Gastroesophageal sphincter (tissue), 3 donors: ENCODE data around the gene AEBP1.

Experiments
- EP300 ChIP-seq: sonication (generic); formaldehyde crosslinking; IDR thresholded peaks from one replicate; pipeline ENCODE4 v1.6.1; 2017; ENCODE audit warnings: antibody characterized with exemption, mild to moderate bottlenecking
- POLR2A ChIP-seq, 2 donors: fragments of 450-650 bp; IDR thresholded peaks; one replicate each; pipeline ENCODE4 v1.6.1; 2017; ENCODE audit warnings: antibody characterized with exemption in 2 of 2, mild to moderate bottlenecking in 2 of 2, moderate library complexity in 1 of 2
- POLR2AphosphoS5 ChIP-seq: sonication (generic); formaldehyde crosslinking; IDR thresholded peaks from one replicate; pipeline ENCODE4 v1.6.1; 2017; ENCODE audit warnings: antibody characterized with exemption
- TF ChIP-seq, protein P1 (sequence below), 4 experiments: fragments of 200-600 bp in 2 of 4; fragments of 450-650 bp in 2 of 4; sonication (generic) in 1 of 4; IDR thresholded peaks; one replicate each; pipeline ENCODE4 v1.5.1; 2017 to 2019; ENCODE audit warnings: antibody characterized with exemption in 4 of 4, mild to moderate bottlenecking in 2 of 4, moderate library complexity in 2 of 4

- TF ChIP-seq, protein P1, sequence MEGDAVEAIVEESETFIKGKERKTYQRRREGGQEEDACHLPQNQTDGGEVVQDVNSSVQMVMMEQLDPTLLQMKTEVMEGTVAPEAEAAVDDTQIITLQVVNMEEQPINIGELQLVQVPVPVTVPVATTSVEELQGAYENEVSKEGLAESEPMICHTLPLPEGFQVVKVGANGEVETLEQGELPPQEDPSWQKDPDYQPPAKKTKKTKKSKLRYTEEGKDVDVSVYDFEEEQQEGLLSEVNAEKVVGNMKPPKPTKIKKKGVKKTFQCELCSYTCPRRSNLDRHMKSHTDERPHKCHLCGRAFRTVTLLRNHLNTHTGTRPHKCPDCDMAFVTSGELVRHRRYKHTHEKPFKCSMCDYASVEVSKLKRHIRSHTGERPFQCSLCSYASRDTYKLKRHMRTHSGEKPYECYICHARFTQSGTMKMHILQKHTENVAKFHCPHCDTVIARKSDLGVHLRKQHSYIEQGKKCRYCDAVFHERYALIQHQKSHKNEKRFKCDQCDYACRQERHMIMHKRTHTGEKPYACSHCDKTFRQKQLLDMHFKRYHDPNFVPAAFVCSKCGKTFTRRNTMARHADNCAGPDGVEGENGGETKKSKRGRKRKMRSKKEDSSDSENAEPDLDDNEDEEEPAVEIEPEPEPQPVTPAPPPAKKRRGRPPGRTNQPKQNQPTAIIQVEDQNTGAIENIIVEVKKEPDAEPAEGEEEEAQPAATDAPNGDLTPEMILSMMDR (IDR thresholded peaks at IDR 0.05) = no peak
- no peak for TF ChIP-seq POLR2AphosphoS5
- TF ChIP-seq POLR2A (IDR thresholded peaks at IDR 0.05) = no peak
- TF ChIP-seq EP300 = no peak
Measured at GRCh38 chr7:44075296-44076075, 28.7 kb upstream of the AEBP1 start.
